HEK293 (cell line): ENCODE data around the gene AGO3.

ENCODE experiments used
- CTCF ChIA-PET: fragments of 350-600 bp; formaldehyde crosslinking; extraction: SDS; loops from one replicate; lab custom pipeline; 2021; ENCODE audit warnings: antibody characterized with exemption; lab: Yijun Ruan, JAX
- POLR2A ChIA-PET: fragments of 300-600 bp; formaldehyde crosslinking; extraction: SDS; loops from one replicate; lab custom pipeline; 2020; ENCODE audit warnings: antibody characterized with exemption, inconsistent platforms; lab: Yijun Ruan, JAX
- H3K27ac ChIP-seq: fragments of 200-500 bp; sonication (Bioruptor generic); 2 replicates; pipeline ENCODE4 v1.5.1; 2014; ENCODE audit warnings: low read depth, low read length, control low read depth, inconsistent platforms; ENCODE audit errors: extremely low read depth
- H3K36me3 ChIP-seq, 2 experiments: fragments of 200-500 bp in 1 of 2; sonication (Bioruptor generic) in 1 of 2; 1 replicate in 1 of 2; 2 replicates in 1 of 2; pipeline ENCODE4 v1.5.1; 2014 to 2017; ENCODE audit warnings: inconsistent platforms in 2 of 2, low read length in 2 of 2; ENCODE audit not compliant: control insufficient read depth in 2 of 2, insufficient read depth in 1 of 2
- H3K4me1 ChIP-seq: fragments of 200-500 bp; sonication (Bioruptor generic); 2 replicates; pipeline ENCODE4 v1.5.1; 2014; ENCODE audit warnings: mild to moderate bottlenecking, low read length, inconsistent platforms; ENCODE audit not compliant: control insufficient read depth, insufficient read depth
- H3K4me3 ChIP-seq: 2 replicates; pipeline ENCODE4 v1.5.1; 2011; ENCODE audit warnings: low read depth, mild to moderate bottlenecking, control low read depth, low read length, moderate library complexity
- H3K9me3 ChIP-seq: fragments of 200-500 bp; sonication (Bioruptor generic); 2 replicates; pipeline ENCODE4 v1.5.1; 2014; ENCODE audit warnings: low read depth, low read length, inconsistent platforms; ENCODE audit not compliant: control insufficient read depth, insufficient read depth
- HOXA7 ChIP-seq: sonication (generic); formaldehyde crosslinking; IDR thresholded peaks from 2 replicates; pipeline ENCODE4 v1.8.1; 2022; ENCODE audit warnings: missing genetic modification reagents, borderline replicate concordance
- PATZ1 ChIP-seq: fragments of 450-650 bp; formaldehyde crosslinking; IDR thresholded peaks from 2 replicates; pipeline ENCODE4 v1.5.1; 2016; ENCODE audit warnings: missing biosample characterization, missing genetic modification characterization
- PRDM4 ChIP-seq: fragments of 450-650 bp; formaldehyde crosslinking; IDR thresholded peaks from 2 replicates; pipeline ENCODE4 v1.5.1; 2017; ENCODE audit warnings: missing biosample characterization, missing genetic modification characterization
- TRIM28 ChIP-seq: IDR thresholded peaks from 2 replicates; pipeline ENCODE4 v1.6.1; 2011; ENCODE audit warnings: low read length, control low read depth, borderline replicate concordance
- ZFP3 ChIP-seq: fragments of 450-650 bp; formaldehyde crosslinking; IDR thresholded peaks from 2 replicates; pipeline ENCODE4 v1.5.1; 2016; ENCODE audit warnings: low read depth, missing biosample characterization, missing genetic modification characterization
- ZNF10 ChIP-seq: fragments of 450-650 bp; formaldehyde crosslinking; IDR thresholded peaks from 2 replicates; pipeline ENCODE4 v1.5.1; 2017; ENCODE audit warnings: missing biosample characterization, missing genetic modification characterization
- ZNF155 ChIP-seq: fragments of 450-650 bp; formaldehyde crosslinking; IDR thresholded peaks from 2 replicates; pipeline ENCODE4 v1.5.1; 2016; ENCODE audit warnings: missing biosample characterization, missing genetic modification characterization
- ZNF202 ChIP-seq: fragments of 450-650 bp; formaldehyde crosslinking; IDR thresholded peaks from 2 replicates; pipeline ENCODE4 v1.5.1; 2016; ENCODE audit warnings: missing biosample characterization, missing genetic modification characterization, borderline replicate concordance
- ZNF211 ChIP-seq: fragments of 450-650 bp; formaldehyde crosslinking; IDR thresholded peaks from 2 replicates; pipeline ENCODE4 v1.5.1; 2016; ENCODE audit warnings: low read depth, missing biosample characterization, missing genetic modification characterization
- ZNF26 ChIP-seq: fragments of 450-650 bp; formaldehyde crosslinking; IDR thresholded peaks from 2 replicates; pipeline ENCODE4 v1.5.1; 2016; ENCODE audit warnings: missing biosample characterization, missing genetic modification characterization
- ZNF292 ChIP-seq: fragments of 450-650 bp; formaldehyde crosslinking; IDR thresholded peaks from 2 replicates; pipeline ENCODE4 v1.5.1; 2016; ENCODE audit warnings: low read depth, missing biosample characterization, missing genetic modification characterization, borderline replicate concordance
- ZNF302 ChIP-seq: fragments of 450-650 bp; formaldehyde crosslinking; IDR thresholded peaks from 2 replicates; pipeline ENCODE4 v1.5.1; 2016; ENCODE audit warnings: missing biosample characterization, missing genetic modification characterization, low read depth
- ZNF529 ChIP-seq: fragments of 450-650 bp; formaldehyde crosslinking; IDR thresholded peaks from 2 replicates; pipeline ENCODE4 v1.5.1; 2017; ENCODE audit warnings: missing genetic modification characterization, missing biosample characterization; ENCODE audit not compliant: insufficient replicate concordance
- ZNF544 ChIP-seq: fragments of 450-650 bp; formaldehyde crosslinking; IDR thresholded peaks from 2 replicates; pipeline ENCODE4 v1.5.0; 2017; ENCODE audit warnings: missing biosample characterization, missing genetic modification characterization
- ZNF558 ChIP-seq: fragments of 450-650 bp; formaldehyde crosslinking; IDR thresholded peaks from 2 replicates; pipeline ENCODE4 v1.5.1; 2016; ENCODE audit warnings: missing biosample characterization, missing genetic modification characterization
- ZNF560 ChIP-seq: fragments of 450-650 bp; formaldehyde crosslinking; IDR thresholded peaks from 2 replicates; pipeline ENCODE4 v1.5.1; 2017; ENCODE audit warnings: missing biosample characterization, missing genetic modification characterization, borderline replicate concordance
- ZNF658 ChIP-seq: fragments of 450-650 bp; formaldehyde crosslinking; IDR thresholded peaks from 2 replicates; pipeline ENCODE4; 2016; ENCODE audit warnings: missing biosample characterization, missing genetic modification characterization
- ZNF777 ChIP-seq: fragments of 450-650 bp; formaldehyde crosslinking; IDR thresholded peaks from 2 replicates; pipeline ENCODE4 v1.5.1; 2017; ENCODE audit warnings: missing biosample characterization, missing genetic modification characterization, borderline replicate concordance
- ZSCAN30 ChIP-seq: fragments of 450-650 bp; IDR thresholded peaks from 2 replicates; pipeline ENCODE4 v1.5.1; 2018; ENCODE audit warnings: missing biosample characterization, mild to moderate bottlenecking, missing genetic modification characterization, moderate library complexity
- ZXDB ChIP-seq: fragments of 450-650 bp; formaldehyde crosslinking; IDR thresholded peaks from 2 replicates; pipeline ENCODE4 v1.5.1; 2016; ENCODE audit warnings: missing biosample characterization, missing genetic modification characterization
- TF ChIP-seq, protein P1 (sequence below): fragments of 450-650 bp; formaldehyde crosslinking; IDR thresholded peaks from 2 replicates; pipeline ENCODE4 v1.5.1; 2016; ENCODE audit warnings: missing biosample characterization, missing genetic modification characterization
- TF ChIP-seq, protein P2 (sequence below): fragments of 450-650 bp; formaldehyde crosslinking; conservative IDR thresholded peaks from 2 replicates; pipeline ENCODE4 v1.5.1; 2016; ENCODE audit warnings: low read depth, missing biosample characterization, missing genetic modification characterization
- TF ChIP-seq, protein P3 (sequence below): fragments of 450-650 bp; formaldehyde crosslinking; IDR thresholded peaks from 2 replicates; pipeline ENCODE4 v1.5.1; 2017; ENCODE audit warnings: missing biosample characterization, missing genetic modification characterization

AGO3 gene

DNA sequence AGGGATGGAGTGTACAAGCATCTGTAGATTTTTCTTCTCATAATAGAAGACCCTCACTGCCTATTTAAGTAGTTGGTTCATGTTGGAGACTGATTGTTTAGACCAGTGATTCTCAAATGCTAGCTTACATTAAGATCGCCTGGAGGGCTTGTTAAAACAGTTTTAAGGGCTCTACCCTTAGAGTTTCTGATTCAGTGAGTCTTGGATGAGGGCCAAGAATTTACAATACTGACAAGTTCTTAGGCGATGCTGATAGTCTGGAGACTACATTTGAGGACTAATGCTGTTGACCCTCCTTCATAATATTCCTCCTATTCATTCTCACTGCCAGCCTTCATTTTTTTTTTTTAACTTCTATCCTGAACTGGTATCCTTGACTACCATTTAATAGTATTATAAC, 15.2 kb upstream of the AGO3 start:
- Histone ChIP-seq H3K9me3 (no peaks in the 10 kb centered on the region), H3K4me3 (no peak overlapping the region), H3K4me1 (peaks cover 5% of the 10 kb centered on the region; the same call in 1 of the 2 replicates), H3K36me3 (peaks cover 45 to 98% of the 10 kb centered on the region in 2 experiments), H3K27ac (no peak overlapping the region)
- CTCF ChIA-PET, result interaction anchor here (0.7 kb wide), 1 partner anchor 219 kb away, joined by 3 read pairs; no protein-coding TSS in a partner anchor
- POLR2A ChIA-PET, result interaction anchor here (1.6 kb wide), 1 partner anchor 30 kb away, joined by 4 read pairs; no protein-coding TSS in a partner anchor
- TF ChIP-seq TRIM28 (0 out of 2 replicates have a peak, but pooled peaks have one; percentile 25), ZNF10 (no peak), PATZ1 (no peak), PRDM4 (tag by site-specific recombination) (peak; percentile 45; the same call in 1 of the 2 replicates), ZNF26 (tag by site-specific recombination) (no peak)

- Histone ChIP-seq H3K4me1 (no peaks in the 10 kb centered on the region), H3K27ac (no peak overlapping the region), H3K9me3 (no peaks in the 10 kb centered on the region), H3K36me3 (peaks cover 6 to 80% of the 10 kb centered on the region in 2 experiments), H3K4me3 (no peak overlapping the region)
- TF ChIP-seq ZNF529 (tag by site-specific recombination), result no peak
- no peak for TF ChIP-seq ZNF777 (tag by site-specific recombination)
- no peak for TF ChIP-seq ZFP3 (tag by site-specific recombination)
- TF ChIP-seq ZNF558, result no peak
- TF ChIP-seq ZNF658, result no peak
- TF ChIP-seq ZNF292 (tag by site-specific recombination), result no peak
- no peak for TF ChIP-seq HOXA7 (CRISPR knock-in tag)
- no peak for TF ChIP-seq ZNF544 (tag by site-specific recombination)
- TF ChIP-seq, protein P1, sequence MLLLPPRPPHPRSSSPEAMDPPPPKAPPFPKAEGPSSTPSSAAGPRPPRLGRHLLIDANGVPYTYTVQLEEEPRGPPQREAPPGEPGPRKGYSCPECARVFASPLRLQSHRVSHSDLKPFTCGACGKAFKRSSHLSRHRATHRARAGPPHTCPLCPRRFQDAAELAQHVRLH, result no peak
- no peak for TF ChIP-seq ZNF211
- no peak for TF ChIP-seq ZNF302
- TF ChIP-seq, protein P2, sequence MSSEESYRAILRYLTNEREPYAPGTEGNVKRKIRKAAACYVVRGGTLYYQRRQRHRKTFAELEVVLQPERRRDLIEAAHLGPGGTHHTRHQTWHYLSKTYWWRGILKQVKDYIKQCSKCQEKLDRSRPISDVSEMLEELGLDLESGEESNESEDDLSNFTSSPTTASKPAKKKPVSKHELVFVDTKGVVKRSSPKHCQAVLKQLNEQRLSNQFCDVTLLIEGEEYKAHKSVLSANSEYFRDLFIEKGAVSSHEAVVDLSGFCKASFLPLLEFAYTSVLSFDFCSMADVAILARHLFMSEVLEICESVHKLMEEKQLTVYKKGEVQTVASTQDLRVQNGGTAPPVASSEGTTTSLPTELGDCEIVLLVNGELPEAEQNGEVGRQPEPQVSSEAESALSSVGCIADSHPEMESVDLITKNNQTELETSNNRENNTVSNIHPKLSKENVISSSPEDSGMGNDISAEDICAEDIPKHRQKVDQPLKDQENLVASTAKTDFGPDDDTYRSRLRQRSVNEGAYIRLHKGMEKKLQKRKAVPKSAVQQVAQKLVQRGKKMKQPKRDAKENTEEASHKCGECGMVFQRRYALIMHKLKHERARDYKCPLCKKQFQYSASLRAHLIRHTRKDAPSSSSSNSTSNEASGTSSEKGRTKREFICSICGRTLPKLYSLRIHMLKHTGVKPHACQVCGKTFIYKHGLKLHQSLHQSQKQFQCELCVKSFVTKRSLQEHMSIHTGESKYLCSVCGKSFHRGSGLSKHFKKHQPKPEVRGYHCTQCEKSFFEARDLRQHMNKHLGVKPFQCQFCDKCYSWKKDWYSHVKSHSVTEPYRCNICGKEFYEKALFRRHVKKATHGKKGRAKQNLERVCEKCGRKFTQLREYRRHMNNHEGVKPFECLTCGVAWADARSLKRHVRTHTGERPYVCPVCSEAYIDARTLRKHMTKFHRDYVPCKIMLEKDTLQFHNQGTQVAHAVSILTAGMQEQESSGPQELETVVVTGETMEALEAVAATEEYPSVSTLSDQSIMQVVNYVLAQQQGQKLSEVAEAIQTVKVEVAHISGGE (tag by site-specific recombination), result no peak
- no peak for TF ChIP-seq ZNF155 (tag by site-specific recombination)
- TF ChIP-seq ZSCAN30, result no peak
- TF ChIP-seq ZNF202 (tag by site-specific recombination), result no peak
- TF ChIP-seq ZXDB, result no peak
- TF ChIP-seq ZNF560 (tag by site-specific recombination), result no peak
- TF ChIP-seq, protein P3, sequence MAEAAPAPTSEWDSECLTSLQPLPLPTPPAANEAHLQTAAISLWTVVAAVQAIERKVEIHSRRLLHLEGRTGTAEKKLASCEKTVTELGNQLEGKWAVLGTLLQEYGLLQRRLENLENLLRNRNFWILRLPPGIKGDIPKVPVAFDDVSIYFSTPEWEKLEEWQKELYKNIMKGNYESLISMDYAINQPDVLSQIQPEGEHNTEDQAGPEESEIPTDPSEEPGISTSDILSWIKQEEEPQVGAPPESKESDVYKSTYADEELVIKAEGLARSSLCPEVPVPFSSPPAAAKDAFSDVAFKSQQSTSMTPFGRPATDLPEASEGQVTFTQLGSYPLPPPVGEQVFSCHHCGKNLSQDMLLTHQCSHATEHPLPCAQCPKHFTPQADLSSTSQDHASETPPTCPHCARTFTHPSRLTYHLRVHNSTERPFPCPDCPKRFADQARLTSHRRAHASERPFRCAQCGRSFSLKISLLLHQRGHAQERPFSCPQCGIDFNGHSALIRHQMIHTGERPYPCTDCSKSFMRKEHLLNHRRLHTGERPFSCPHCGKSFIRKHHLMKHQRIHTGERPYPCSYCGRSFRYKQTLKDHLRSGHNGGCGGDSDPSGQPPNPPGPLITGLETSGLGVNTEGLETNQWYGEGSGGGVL (tag by site-specific recombination), result no peak
- ChIA-PET POLR2A (interaction anchor here (0.5 to 1.5 kb wide), 2 partner anchors 14 to 40 kb away, joined by 4 read pairs; partner anchors contain the start of gene AGO1), CTCF (no interaction called here)
Observed at GRCh38 chr1:35923791-35924221, 7.1 kb upstream of the AGO3 start.
